HG03066 (cell line): ENCODE measurements around the gene RTF1.
A peak's percentile ranks its signal among the peaks of the same experiment; 100 is the strongest.

Experiments
- ATAC-seq: cut with Tn5 transposase; IDR thresholded peaks from one replicate; pipeline ENCODE4 v1.9.1; 2021; ENCODE audit warnings: low read depth; ENCODE audit not compliant: unreplicated experiment

Gene RTF1

DNA sequence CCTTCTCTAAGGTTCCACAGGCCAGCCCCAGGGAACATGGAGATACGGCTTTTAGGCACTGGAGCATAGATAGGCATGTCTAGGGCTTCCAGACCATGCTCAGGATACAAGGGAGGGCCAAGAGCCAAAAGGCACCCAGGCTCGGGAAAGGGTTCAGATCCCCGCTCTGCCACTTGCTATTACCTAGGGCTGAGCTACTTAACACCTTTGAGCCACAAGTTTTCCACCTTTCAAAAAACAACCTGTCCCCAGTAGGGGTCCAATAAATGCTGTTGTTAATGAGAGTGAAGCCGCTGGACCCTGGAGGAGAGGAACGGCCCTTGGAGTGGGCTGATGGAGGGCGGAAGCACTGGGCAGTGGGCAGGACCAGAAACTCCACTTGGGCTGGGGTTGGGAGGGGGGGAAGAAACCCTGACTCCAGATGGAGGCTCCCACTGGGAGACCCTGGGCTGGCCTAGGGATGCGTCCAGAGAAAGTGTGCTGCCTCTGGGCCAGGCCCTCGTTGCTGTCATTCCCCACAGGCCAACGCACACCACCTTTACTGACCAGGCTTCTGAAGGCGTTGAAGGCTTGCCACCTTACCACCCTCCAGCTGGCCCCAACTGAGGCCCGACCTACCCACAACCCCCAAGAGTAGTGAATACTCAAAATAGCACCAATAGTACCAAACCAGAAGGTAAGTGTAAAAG lies 68.2 kb downstream of the RTF1 start:
- ATAC-seq: no peak

DNA sequence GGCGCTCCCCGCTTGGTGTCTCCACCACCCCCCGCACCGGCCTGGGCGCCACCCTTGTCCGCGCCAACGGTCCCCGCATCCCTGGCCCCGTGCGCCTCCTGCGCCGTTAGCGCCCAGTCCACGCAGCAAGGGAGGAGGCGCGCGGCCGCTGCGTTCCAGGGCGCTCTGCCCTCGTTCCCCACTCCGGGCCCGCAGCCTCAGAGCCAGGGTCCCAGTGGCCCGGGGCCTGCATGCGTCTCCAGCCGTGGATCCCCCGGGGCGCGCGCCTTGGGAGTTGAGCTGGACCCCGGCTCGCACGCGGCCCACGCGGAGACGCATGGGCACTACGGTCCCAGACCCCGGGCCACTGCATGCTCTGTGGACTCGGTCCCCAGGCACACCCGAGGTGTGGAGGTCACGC lies 69.4 kb downstream of the RTF1 start:
- no peak for ATAC-seq

DNA sequence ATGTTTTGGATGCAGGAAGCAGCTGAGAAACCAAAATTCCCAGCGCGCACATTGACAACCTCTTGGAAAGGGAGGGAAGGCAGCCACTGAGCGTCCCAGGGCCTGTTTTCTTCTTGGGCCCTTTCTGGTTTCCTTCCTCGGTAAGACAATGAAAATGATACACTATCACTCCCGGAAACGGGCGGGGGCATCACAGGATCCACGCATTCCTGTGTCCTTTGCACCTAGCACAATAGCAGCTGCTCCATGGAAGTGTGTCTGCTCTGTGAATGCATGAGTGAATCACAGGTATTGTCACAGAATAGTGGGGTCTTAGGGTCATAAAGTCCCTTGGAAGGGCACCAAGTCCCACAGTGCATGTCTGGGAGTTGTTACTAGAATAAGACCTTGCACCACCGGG lies 70.5 kb downstream of the RTF1 start:
- ATAC-seq: no peak

DNA sequence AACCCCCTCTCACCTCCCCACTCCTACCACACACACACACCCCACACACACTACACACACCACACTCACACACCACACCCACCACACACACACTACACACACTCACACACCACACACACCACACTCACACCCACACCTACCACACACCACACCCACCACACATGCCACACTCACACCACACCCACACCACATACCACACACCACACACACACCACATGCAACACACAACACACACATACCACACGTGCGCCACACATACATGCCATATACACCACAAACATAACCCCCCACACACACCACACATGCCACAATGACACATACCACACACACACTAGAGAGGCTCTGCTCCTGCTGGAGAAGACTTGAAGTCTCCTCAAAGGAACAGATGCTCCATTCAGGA lies 70.9 kb downstream of the RTF1 start:
- no peak for ATAC-seq

DNA sequence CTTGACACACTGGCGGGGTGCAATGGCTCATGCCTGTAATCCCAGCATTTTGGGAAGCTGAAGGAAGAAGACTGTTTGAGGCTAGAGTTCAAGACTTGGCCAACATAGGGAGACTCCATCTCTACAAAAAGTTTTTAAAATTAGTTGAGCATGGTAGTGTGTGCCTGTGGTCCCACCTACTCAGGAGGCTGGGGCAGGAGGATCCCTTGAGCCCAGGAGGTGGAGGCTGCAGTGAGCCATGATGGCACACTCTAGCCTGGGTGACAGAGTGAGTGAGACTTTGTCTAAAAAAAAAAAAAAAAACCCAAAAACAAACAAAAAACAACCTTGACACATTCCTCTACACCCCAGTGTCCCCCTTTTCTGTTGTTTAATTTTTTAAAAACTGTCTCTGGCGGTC lies 72.7 kb downstream of the RTF1 start:
- no peak for ATAC-seq

DNA sequence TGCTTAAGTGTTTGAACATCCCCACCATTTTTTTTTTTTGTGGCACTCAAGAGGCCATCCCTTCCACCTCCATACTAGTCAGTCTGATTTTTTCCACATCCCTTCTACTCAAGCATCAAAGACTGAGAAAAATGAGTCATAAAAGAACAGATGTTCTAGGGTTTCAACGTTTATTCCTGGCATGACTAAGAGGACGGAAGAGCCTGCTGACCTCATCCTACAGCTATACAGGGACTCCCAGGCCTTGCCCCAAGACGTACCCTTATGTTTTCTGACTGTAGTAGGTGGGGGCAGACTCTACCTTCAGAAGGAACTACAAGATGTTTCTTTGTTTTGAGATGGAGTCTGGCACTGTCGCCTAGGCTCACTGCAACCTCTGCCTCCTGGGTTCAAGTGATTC lies 73.5 kb downstream of the RTF1 start:
- no peak for ATAC-seq

DNA sequence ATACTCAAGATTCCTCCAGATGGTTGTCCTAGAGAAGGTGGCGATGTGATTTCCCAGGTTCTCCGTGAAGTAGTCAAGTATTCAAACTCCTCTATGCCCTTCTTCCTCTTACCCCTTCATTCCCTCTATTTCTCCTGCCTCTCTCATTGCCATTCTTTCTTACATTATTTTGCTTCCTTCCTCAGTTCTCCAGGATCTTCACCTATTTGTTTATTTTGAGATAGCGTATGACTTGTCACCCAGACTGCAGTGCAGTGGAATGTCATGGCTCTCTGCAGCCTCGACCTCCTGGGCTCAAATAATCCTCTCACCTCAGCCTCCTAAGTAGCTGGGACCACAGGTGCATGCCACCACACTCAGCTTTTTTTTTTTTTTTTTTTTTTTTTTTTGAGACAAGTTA lies 75.0 kb downstream of the RTF1 start:
- no peak for ATAC-seq

DNA sequence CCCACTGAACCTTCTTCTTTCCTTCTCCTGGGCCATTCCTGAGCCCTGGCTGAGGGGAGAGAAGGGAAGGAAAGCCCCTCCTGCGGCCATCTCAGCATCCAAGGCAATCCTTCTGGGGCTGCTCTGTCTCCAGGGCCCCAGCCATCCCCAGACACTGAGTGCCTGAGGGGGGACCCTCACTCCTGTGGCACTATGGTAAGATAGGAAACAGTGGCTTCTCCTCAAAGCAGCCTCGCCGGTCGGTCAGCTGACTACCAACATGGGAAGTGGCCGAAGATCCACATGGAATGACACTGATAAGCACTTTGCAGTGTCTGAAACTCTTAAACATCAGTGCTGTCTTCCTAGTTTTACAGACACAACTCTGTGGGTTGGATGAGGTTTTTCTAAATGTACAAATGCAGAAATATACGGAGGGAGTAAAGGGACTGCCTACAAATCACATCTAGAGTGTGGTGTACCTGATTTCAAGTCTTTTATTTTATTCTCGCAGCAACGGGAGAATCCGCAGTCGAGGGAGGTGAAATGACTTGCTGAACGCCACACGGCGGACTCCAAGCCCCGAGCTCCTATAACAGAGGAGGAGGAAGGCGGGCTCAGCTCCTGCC lies 75.8 kb downstream of the RTF1 start:
- ATAC-seq: no peak

DNA sequence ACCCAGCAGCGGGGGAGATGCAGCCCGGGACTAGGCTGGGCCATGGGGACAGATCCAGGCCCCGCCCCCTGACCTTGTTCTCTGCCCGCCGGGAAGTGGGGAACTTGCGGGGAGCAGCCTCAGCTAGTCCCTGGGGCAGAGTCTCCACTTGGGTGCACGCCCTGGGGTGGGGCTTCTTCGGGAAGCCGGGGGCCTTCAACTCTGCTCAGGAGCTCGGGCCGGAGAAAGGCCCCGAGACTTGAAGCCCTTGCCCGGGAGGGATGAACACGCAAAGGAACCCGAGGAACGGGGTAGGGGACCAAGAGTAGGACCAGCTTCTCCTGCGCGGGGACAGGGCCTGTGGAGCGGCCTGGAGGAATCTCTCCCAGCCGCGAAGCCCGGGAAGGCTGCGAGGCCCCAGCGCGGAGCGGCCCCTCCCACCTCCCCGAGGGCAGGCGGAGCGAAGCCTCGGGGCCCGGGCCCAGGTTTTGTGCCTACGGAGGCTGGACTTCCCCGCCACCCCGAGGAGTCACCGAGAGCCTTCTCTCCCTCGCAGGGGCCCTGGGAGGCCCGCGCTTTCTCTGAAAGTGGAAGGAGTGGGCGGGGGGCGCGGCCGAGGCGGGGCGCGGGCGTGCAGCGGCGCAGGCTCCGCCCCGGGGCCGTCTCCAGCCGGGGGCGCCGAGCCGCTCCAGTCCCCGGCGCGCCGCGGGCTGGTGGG lies 76.5 kb downstream of the RTF1 start, which contains the start of gene ITPKA:
Gene ITPKA (plus strand): TSS at position 670 of the 697 bp plus-strand sequence. CDS start 54 bp downstream, outside the sequence.
- ATAC-seq: peak; percentile 70

DNA sequence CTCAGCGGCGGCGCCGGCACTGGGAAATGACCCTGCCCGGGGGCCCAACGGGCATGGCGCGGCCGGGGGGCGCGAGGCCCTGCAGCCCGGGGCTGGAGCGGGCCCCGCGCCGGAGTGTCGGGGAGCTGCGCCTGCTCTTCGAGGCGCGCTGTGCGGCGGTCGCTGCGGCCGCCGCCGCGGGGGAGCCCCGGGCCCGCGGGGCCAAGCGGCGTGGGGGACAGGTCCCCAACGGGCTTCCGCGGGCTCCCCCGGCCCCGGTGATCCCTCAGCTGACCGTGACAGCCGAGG lies 77.0 kb downstream of the RTF1 start:
- ATAC-seq: peak; percentile 18

DNA sequence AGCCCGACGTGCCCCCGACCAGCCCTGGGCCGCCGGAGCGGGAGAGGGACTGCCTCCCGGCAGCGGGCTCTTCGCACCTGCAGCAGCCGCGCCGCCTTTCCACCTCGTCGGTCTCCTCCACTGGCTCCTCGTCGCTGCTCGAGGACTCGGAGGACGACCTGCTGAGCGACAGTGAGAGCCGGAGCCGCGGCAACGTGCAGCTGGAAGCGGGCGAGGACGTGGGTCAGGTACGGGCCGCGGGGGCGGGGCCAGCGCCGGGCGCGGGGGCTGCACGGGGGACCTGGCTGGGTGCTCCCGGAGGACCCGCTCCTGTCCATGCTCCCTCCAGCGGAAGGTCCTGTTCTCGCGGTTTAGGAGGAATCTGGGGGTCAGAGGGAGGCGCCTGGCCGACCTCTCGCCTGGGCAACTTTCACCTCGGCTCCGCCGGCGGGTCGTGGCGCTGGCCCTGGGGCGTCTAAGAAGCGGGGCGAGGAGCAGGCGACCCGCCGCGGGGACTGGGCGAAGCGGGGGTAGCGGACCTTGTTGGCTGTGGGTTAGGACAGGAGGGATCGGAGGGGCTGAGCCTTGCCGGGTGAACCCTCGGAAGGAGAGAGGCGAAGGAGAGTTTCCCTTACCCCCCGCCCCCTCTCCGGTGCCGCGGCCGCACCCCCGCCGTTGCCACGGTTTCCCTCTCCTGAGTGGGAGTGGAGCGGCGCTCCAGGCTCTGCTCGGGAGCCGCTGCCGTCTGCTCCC lies 77.5 kb downstream of the RTF1 start:
- ATAC-seq: peak; percentile 25

DNA sequence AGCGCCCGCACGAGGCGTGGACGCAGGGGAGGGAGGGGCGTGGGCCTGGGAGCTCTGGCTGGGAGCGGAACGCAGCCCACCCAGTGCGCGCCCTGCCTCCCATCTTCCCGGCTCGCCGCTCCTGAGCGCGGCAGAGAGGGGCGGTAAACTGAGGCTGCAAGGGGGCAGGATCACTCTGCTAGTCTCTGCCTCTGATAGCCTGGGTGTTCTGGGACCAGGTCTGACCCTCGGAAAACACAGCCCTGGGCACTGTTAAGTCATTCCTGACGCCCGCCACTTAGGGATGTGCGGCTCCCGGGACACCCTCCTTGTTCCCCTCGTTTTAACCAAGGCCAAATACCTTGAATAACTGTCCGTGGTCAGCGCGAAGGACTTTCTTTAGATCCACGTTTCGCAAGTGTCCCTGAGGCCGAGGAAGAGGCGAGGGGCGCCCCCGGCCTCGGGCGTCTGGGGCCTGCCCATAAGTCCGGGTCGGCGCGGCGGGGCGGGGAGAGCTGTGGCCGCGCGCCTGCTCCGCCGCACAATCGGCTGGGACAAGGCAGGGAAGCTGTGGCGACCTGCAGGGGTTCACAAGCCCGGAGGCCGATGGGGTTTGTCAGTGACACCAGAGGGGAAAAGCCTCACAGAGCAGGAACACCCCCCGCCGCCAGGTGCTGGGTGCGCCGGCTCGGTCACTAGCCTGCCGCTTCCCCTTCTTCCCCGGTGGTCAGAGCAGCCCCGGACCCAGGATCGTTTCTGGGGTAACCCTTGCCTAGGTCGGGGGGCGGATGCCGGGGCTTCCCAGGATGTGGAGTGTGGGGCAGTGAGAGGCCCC lies 78.2 kb downstream of the RTF1 start:
- ATAC-seq: no peak

DNA sequence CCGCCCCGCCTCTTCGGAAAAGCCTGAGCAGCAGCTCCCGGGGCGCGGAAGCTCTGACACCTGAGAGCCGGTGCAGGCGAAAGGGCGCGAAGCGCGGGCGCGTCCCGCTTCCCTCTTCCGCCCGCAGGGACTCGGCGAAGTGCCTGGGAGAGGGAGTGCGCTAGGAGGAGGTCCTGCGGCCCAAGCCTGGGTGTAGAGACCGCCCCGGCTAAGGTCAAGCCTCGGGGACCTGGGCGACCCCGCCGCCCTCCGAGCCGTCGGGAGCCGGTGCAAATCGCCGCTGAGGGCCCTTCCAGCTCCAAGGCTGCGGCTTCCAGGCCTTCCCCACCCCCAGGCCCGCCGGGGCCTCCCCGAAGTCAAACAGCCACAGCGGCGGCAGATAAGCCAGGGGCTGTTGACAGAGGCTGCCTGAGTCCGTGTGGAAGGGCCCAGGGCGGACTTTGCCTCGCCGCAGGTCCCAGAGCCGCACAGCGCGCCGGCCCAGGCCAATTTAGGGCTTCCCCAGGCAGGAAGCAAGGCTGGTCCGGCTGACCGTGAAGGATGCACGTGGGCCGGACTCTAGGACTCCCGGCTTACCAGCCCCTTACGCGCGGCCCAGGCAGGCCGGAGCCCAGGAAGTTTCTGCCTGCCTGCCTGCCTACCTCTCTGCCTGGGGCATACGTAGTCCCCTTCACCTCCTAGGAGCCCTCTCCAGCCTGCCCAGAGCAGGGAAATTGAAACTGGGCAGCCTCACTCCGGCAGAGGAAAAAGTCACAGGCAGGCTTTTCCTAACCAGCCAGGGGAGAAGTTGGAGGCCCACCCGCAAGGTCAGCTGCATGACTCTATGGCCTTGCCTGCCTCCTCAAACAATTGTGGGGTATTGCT lies 79.1 kb downstream of the RTF1 start:
- ATAC-seq: no peak

DNA sequence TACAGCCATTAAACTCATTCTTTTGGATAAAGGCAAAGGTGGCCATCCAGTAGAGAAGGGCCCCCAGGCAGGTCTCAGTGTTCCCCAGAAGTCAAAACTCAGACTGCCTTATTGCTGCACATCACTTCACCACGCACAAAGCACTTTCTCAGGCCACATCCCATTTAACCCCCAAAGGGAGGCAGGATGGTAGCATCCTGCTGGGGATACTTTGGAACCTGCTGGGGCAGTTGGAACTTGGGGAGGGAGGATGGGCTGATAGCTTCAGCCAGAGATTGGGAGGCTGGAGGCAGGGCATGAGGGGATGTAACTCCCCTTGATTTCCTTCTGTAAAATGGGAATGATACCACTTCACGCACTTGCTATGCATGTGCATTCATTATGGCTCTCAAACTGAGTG lies 81.8 kb downstream of the RTF1 start:
- ATAC-seq: no peak

DNA sequence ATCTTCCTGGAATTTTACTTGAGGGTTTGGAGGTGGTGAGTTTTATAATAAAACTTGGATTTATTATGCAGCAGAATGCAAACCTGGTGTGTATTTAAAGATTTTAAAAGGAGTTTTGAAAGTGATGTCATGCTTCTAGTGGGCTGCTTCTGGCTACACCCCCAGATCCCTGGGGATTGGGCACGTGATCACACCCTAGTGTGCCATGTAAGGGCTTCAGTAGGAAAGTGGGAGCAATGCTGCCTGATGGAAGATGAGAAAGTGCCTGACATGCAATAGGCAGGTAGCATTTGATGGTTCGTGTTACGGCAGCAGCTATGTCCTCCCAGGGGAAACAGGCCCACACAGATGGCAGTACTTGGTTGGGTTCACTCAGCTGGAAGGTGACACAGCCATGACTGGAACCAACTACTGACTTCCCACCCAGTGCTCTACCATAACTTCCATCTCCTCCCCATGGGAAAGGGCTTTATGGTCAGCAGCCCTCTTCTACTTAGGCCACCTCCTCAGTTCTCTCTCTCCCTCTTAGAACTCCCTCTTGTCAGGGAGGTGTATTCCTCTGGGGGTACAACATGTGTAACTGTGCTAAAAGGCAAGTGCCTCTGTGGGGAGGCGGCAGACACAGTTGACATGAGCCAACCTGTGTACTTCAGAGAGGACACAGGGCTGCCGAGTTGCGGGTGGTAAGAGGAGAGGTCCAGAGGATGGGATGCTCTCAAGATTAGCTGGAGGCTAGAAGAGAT lies 82.4 kb downstream of the RTF1 start:
- ATAC-seq: no peak

DNA sequence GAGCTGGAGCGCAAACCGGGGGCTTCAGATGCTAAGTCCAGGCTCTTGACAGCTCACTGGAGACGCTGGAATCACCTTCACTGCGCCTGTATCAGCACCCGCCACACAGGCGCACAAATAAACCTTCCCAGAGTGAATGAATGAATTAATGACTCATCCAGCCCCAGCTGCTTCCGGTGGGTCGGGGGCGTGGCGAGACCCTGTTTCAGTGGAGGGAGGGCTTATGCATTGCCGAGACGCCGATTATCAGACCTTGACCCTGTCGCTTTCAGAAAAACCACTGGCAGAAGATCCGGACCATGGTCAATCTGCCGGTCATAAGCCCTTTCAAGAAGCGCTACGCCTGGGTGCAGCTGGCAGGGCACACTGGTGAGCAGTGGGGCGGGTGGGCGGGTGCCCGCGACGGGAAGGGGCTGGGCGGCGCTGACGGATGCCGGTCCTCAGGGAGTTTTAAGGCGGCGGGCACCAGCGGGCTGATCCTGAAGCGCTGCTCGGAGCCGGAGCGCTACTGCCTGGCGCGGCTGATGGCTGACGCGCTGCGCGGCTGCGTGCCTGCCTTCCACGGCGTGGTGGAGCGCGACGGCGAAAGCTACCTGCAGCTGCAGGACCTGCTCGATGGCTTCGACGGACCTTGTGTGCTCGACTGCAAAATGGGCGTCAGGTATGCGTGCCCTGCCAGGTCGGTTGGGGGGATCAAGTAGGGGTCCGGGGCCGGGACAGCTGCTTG lies 84.5 kb downstream of the RTF1 start:
- ATAC-seq: no peak

DNA sequence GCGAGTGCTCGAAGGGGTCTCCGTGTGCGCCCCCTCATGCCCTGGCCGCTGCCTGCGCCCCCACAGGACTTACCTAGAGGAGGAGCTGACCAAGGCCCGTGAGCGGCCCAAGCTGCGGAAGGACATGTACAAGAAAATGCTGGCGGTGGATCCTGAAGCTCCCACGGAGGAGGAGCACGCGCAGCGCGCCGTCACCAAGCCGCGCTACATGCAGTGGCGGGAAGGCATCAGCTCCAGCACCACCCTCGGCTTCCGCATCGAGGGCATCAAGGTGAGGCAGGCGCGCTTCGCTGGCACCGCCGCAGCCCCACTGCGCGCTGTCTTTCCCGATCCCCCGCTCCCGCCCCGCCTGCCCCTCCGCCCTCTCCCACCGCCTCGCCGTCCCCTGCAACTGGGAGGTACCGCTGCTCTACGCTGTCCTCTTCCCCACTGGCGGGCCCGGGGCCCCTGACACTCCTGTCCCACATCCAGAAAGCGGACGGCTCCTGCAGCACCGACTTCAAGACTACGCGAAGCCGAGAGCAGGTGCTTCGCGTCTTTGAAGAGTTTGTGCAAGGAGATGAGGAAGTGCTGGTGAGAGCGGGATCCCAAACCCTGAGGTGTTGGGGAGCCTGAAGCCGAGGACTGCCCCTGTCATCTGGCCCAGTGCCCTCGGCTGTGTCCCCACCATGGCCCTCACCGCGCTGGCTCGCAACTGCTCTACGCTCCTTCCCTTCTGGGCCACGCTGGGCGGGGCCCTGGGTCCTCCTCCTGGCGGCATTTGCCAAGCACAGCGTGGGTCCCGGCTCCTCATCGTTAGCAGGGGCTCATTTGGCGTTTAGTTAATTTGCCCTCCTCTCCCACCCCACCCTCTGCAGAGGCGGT lies 85.3 kb downstream of the RTF1 start:
- ATAC-seq: no peak
